AG09319 (cell line): ENCODE data around the gene TTC9B.
"Not testable (repeated sequence)": the region's sequence is repeated elsewhere in the genome, so short reads cannot be mapped to it uniquely, and the experiment has no call there.

Experiments
- DNase-seq: peaks from one replicate; pipeline ENCODE4 v3.0.0-alpha.2; 2010; ENCODE audit warnings: low read depth; ENCODE audit errors: extremely low read depth
- TF ChIP-seq, protein P1 (sequence below): IDR thresholded peaks from 2 replicates; pipeline ENCODE4 v1.5.1; 2011; ENCODE audit warnings: low read depth, mild to moderate bottlenecking, inconsistent platforms, low read length, moderate library complexity

The TTC9B gene

DNA sequence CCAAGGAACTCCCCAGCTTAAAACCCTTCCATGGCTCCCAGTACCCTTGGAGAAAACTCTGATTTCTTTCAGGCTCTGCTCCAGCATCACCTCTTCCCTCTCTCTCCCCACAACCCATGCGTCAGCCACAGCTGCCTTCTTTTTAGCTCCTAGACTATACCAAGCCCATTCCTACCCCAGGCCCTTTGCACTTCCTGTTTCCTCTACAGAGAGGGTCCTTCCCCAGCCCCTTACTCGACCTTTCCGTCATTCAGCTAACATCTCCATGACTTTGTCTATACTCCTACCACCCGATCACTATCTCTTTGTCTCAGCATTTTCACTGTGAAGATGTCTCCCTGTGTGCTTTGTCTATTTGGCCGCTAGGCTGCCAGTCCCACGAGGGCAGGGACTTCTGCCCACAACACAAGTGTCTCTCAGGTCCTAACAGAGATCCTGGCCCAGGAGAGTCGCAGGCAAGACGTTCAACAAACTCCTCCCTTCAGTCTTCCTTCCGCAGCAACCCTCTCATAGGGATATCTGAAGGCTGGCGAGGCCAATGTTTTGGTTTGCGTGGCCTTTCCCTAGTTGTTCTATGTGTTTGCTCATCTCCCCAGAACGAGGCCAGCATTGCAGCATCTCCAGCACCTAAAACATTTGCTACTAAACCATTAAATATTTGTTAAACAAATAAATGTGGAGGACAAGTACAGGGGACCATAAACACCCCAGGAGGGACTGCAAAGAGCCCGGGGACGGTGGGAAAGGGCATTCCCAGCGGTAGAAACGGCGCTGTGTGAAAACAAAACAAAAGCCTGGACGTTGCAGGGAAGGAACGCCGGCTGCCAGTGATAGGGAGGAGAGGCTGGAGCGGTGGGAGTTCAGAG, 7.5 kb upstream of the TTC9B start:
- no peak for DNase-seq
- TF ChIP-seq, protein P1, sequence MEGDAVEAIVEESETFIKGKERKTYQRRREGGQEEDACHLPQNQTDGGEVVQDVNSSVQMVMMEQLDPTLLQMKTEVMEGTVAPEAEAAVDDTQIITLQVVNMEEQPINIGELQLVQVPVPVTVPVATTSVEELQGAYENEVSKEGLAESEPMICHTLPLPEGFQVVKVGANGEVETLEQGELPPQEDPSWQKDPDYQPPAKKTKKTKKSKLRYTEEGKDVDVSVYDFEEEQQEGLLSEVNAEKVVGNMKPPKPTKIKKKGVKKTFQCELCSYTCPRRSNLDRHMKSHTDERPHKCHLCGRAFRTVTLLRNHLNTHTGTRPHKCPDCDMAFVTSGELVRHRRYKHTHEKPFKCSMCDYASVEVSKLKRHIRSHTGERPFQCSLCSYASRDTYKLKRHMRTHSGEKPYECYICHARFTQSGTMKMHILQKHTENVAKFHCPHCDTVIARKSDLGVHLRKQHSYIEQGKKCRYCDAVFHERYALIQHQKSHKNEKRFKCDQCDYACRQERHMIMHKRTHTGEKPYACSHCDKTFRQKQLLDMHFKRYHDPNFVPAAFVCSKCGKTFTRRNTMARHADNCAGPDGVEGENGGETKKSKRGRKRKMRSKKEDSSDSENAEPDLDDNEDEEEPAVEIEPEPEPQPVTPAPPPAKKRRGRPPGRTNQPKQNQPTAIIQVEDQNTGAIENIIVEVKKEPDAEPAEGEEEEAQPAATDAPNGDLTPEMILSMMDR, result peak; percentile 3; the same call in 1 of the 2 replicates

DNA sequence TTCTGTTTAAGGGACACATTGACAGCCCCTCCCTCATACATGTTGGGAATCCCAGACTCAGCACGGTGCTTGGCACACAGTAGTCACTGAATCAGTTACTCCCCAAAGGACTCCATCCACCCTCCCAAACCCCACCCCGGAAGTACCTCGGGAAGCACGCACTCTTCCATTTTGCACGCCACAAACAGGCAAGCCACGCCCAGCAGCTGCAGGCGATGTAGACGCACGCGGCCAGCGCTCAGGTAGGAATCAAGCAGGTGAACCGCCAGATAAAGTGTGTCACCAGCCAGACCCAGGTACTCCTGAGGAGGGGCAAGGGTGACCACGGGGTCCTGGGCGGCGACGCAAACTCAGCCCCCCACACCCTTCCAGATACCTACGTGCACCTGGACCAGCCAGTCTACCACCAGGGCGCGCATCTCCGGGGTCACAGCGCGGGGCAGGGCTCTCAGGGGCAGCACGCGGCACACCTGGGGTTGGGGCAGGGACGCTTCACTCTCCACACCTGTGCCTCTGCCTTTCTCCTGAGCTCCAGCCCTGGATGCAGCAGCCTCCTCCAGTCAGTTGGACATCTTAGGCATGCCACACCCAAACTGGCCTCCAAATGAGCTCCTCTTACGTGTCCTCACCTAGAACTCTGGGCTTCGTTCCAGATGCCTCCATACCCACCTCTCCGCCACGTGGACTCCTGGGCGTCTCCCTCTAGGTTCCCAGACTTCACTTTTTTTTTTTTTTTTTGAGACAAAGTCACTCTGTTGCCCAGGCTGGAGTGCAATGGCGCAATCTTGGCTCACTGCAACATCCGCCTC, 6.4 kb upstream of the TTC9B start:
- TF ChIP-seq, protein P1, result no peak
- DNase-seq, result no peak

DNA sequence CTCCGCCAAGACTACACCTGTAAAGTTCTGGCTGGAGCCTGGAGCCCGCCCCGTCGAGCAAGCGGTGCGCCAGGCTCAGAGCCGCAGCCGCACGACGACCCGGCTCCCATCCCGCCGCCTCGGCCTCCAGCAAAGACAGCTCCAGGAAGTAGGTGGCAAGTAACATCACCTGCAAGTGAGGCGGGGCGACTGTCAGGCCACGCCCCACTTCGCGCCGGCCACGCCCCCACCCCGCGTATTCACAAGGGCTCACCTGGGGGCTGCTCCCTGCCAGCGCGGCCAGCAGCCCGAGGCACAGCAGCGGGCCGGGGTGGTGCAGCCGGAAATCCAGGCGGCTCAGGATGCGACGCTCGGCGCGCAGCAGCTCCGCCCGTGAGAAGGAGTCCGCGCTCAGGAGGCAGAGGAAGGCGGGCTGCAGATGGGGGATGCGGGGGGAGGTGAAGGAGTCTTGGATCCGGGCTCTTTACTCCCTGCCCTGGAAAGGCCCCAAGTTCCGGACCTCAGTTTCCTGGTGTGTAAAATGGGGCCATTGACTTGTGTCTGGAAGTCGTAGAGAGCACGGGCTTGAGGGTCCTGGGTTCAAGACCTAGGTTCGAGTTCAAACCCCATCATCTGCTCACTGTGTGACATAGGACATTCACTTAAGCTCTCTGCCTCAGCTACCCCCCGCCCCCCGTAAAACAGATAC, 5.1 kb upstream of the TTC9B start:
- DNase-seq, result no peak
- TF ChIP-seq, protein P1, result no peak

DNA sequence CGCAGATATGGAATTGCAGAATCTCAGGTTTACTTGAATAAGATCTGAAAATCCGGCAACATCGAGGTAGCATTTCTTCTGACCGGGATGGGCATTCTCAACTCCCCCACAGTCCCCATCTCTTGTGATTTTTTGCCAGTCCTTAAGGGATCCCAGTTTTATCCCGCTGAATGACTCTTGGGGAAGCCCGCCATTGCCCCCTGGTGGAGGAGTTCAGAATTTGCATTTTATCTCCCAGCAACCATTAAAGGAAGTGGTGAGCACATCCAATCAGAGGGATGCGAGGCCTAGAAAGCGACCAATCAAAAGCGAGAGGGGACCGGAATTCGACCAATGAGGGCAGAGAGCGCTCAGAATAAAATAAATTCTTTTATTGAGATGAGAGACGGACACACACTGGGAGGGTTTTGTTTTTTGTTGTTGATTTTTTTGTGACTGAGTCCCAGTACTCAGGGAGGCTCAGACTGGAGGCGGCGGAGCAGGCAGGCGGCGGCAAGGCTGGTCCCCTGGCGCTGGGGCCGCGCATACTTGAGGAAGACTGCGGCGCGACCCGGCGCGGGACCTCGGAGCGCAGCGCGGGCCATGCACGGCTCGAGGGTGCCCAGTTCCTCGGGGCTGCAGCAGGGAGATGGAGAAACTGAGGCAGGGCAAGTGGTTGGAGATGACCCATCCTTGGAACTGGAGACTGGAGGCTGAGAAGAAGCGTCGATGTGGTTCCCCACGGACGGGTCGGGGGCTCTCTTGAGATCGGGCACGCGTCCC, 3.9 kb upstream of the TTC9B start:
- TF ChIP-seq, protein P1, result peak; percentile 80
- DNase-seq, result peak; percentile 73

DNA sequence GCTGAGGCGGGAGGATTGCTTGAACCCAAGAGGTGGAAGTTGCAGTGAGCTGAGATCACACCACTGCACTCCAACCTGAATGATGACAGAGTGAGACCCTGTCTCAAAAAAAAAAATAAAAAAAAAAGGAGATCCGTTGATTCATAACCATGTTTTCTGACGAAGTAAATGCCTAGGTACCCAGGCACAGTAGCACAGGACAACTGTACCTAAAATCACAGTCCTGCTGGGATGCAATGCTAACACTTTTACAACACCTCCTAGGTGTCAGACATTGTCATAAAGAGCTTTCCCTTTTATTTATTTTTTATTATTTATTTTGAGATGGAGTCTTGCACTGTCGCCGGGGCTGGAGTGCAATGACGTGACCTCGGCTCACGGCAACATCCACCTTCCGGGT, 2.5 kb upstream of the TTC9B start:
- DNase-seq, result no peak
- TF ChIP-seq, protein P1, result no peak

DNA sequence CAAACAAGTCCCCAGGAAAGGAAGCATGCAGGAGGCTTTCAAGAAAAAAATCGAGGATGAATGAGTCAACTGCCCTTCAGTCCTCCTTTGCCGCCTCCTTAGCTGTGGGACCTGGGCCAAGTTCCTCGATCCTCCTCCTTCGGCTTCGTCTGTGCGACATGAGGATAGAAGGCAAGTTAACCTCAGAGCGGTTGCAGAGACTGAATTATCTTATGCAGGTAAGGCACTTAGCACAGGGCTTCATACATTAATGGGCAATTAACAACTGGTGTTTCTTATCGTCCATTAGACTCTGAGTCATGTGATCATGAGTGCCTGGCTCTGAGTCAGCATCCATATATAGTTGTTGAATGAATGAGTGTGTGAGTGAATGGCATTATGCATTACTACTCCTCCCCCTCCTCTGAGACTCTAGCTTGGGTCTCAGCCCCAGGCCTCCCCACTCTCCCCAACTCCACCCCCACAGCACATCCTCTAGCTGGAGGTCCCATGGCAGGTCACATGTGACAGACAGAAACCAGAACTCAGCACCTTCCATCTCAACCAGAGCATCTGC, 1.6 kb upstream of the TTC9B start:
- TF ChIP-seq, protein P1, result no peak

DNA sequence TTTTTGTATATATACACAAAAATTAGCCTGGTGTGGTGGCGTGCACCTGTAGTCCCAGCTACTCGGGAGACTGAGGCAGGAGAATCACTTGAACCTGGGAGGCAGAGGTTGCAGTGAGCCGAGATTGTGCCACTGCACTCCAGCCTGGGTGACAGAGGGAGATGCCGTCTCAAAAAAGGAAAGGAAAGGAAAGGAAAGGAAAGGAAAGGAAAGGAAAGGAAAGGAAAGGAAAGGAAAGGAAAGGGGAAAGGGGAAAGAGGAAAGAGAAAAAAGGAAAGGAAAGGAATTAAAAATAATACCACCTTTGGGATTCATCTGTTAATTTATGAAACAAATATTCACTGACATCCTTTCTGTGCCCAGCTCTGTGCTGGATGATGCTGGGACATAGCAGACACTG, 845 bp upstream of the TTC9B start:
- not testable (repeated sequence) for DNase-seq

More for the DNA sequence above, 1.6 kb upstream of the TTC9B start:
- DNase-seq, result no peak
